A549 (cell line): ENCODE data around the gene GABBR2.

Experiments
- CTCF ChIP-seq: fragments of >200 bp; sonication (Bioruptor Twin); formaldehyde crosslinking; IDR thresholded peaks from 3 replicates; pipeline ENCODE4 v1.5.1; 2016
- NR3C1 ChIP-seq: fragments of >200 bp; sonication (Bioruptor Twin); formaldehyde crosslinking; IDR thresholded peaks from 3 replicates; pipeline ENCODE4 v1.6.1; 2017

- TF ChIP-seq CTCF (no peak), NR3C1 (no peak)
These were observed 457.2 kb downstream of the GABBR2 start for GRCh38 chr9:98251551-98251950.
